Natural killer cell (primary cell): Measurements from ENCODE around the gene TMEM232. TPM values are rescaled to one million over a fixed set of nuclear protein-coding genes. Genes with fewer than 3 reads are reported as not detected.

Experiments used
- ATAC-seq, 3 donors: fragments of 150-1000 bp in 2 of 3; fragments of 200-7000 bp in 1 of 3; cut with Tn5 transposase; 1 replicate in 1 of 3; 2 replicates in 2 of 3; pipeline ENCODE4 v1.10.0; 2021; ENCODE audit warnings: mild to moderate bottlenecking in 2 of 3, moderate library complexity in 2 of 3
- DNase-seq, 2 donors: peaks; one replicate each; pipeline versions ENCODE4 v3.0.0 to v3.0.0-alpha.2; 2013 to 2021; ENCODE audit warnings: mixed read lengths in 1 of 2
- H3K27ac ChIP-seq: one replicate; pipeline ENCODE4 v1.5.1; 2013; ENCODE audit warnings: mild to moderate bottlenecking, low read length
- H3K27me3 ChIP-seq: one replicate; pipeline ENCODE4 v1.6.1; 2013; ENCODE audit warnings: low read length; ENCODE audit not compliant: control insufficient read depth, insufficient read depth
- H3K36me3 ChIP-seq: one replicate; pipeline ENCODE4 v1.6.1; 2013; ENCODE audit warnings: low read length; ENCODE audit not compliant: control insufficient read depth, insufficient read depth
- H3K4me1 ChIP-seq: one replicate; pipeline ENCODE4 v1.6.1; 2013; ENCODE audit warnings: low read length; ENCODE audit not compliant: control insufficient read depth, insufficient read depth
- H3K4me3 ChIP-seq: one replicate; pipeline ENCODE4 v1.5.1; 2013; ENCODE audit warnings: low read length
- H3K9me3 ChIP-seq: one replicate; pipeline ENCODE4 v1.6.1; 2013; ENCODE audit warnings: low read length; ENCODE audit not compliant: control insufficient read depth, insufficient read depth
- H3K27ac Mint-ChIP-seq, 2 donors: one replicate each; pipeline ENCODE4 v1.8.0; 2022; ENCODE audit warnings: mild to moderate bottlenecking in 2 of 2, mixed read lengths in 2 of 2, moderate library complexity in 1 of 2
- H3K27me3 Mint-ChIP-seq, 2 donors: one replicate each; pipeline ENCODE4 v1.8.0; 2022; ENCODE audit warnings: low read depth in 2 of 2, mixed read lengths in 2 of 2
- H3K36me3 Mint-ChIP-seq: one replicate; pipeline ENCODE4 v1.8.0; 2022; ENCODE audit warnings: mixed read lengths
- H3K4me1 Mint-ChIP-seq, 2 donors: one replicate each; pipeline ENCODE4 v1.8.0; 2022; ENCODE audit warnings: mixed read lengths in 2 of 2
- H3K4me3 Mint-ChIP-seq: one replicate; pipeline ENCODE4 v1.8.0; 2022; ENCODE audit warnings: mild to moderate bottlenecking, moderate library complexity, mixed read lengths
- H3K9me3 Mint-ChIP-seq, 2 donors: one replicate each; pipeline ENCODE4 v1.8.0; 2022; ENCODE audit warnings: mixed read lengths in 2 of 2
- CTCF ChIP-seq: fragments of 200-600 bp; IDR thresholded peaks from one replicate; pipeline ENCODE4 v1.8.0; 2022; ENCODE audit warnings: antibody characterized with exemption
- WGBS: methylation state at CpG from one replicate; pipeline ENCODE4 v1.1.7; 2013; ENCODE audit warnings: missing lambda C conversion rate; ENCODE audit not compliant: insufficient coverage; 5-methylcytosine and 5-hydroxymethylcytosine counted together
- intact Hi-C: fragments of 100-400 bp; cut with micrococcal nuclease; formaldehyde crosslinking; loops from one replicate; pipeline ENCODE4 v1.14.2; 2022
- total RNA-seq, 4 donors: library from RNA; stranded (reverse); fragments of 120-200 nt in 1 of 4; gene quantifications; one replicate each; pipeline versions ENCODE4 v1.2.3 to v1.2.4, GENCODE V29; 2013 to 2022

The TMEM232 gene
- total RNA-seq, 3 donors from 2014 or later (not counting 1 experiment from before 2014, with no cell fraction given), result 0.45 to 3.0 (median 0.66) TPM

GRCh38 chr5:110507972-110508371 lies 218.5 kb downstream of the TMEM232 start:
- no peak for DNase-seq
- no peak for ATAC-seq
- H3K36me3 Mint-ChIP-seq, result no peaks in the 10 kb centered on the region
- no peaks in the 10 kb centered on the region for H3K4me1 Mint-ChIP-seq
- peaks cover 12 to 16% of the 10 kb centered on the region in 2 donors for H3K9me3 Mint-ChIP-seq
- H3K27ac Mint-ChIP-seq, result no peak overlapping the region
- H3K36me3 ChIP-seq, result no peaks in the 10 kb centered on the region
- H3K27ac ChIP-seq, result no peak overlapping the region
- H3K27me3 ChIP-seq, result no peaks in the 10 kb centered on the region
- WGBS, result 73% methylated on average over 1 of the region's 2 CpGs
- no peak overlapping the region for H3K4me3 Mint-ChIP-seq
- H3K27me3 Mint-ChIP-seq, result no peaks in the 10 kb centered on the region
- no peak overlapping the region for H3K4me3 ChIP-seq
- H3K4me1 ChIP-seq, result no peaks in the 10 kb centered on the region
- intact Hi-C loops, result no loop called here
- TF ChIP-seq CTCF, result no peak
- no peaks in the 10 kb centered on the region for H3K9me3 ChIP-seq

GRCh38 chr5:110506378-110506777 lies 220.1 kb downstream of the TMEM232 start:
- Histone ChIP-seq H3K4me3 (no peak overlapping the region), H3K27me3 (no peaks in the 10 kb centered on the region), H3K36me3 (no peaks in the 10 kb centered on the region), H3K27ac (no peak overlapping the region), H3K9me3 (no peaks in the 10 kb centered on the region), H3K4me1 (no peaks in the 10 kb centered on the region)
- H3K4me1 Mint-ChIP-seq, result no peaks in the 10 kb centered on the region
- no peaks in the 10 kb centered on the region for H3K27me3 Mint-ChIP-seq
- no peaks in the 10 kb centered on the region for H3K36me3 Mint-ChIP-seq
- intact Hi-C loops, result no loop called here
- H3K9me3 Mint-ChIP-seq, result peaks cover 10 to 16% of the 10 kb centered on the region in 2 donors
- TF ChIP-seq CTCF, result no peak
- no peak overlapping the region for H3K4me3 Mint-ChIP-seq
- ATAC-seq (no peak), DNase-seq (no peak)
- H3K27ac Mint-ChIP-seq, result no peak overlapping the region

- no peak for ATAC-seq
- no peaks in the 10 kb centered on the region for H3K27me3 Mint-ChIP-seq
- 83% methylated on average over 3 of the region's 4 CpGs for WGBS
Observed at GRCh38 chr5:110496276-110496675, 230.2 kb downstream of the TMEM232 start.

More at GRCh38 chr5:110496276-110496675, 230.2 kb downstream of the TMEM232 start:
- no peaks in the 10 kb centered on the region for H3K36me3 ChIP-seq
- Mint-ChIP-seq H3K4me3 (no peak overlapping the region), H3K27ac (no peak overlapping the region), H3K4me1 (no peaks in the 10 kb centered on the region), H3K36me3 (no peaks in the 10 kb centered on the region), H3K9me3 (peaks cover 2% of the 10 kb centered on the region in 2 donors)
- H3K4me3 ChIP-seq, result no peak overlapping the region
- no peak overlapping the region for H3K27ac ChIP-seq
- no peak for TF ChIP-seq CTCF
- H3K27me3 ChIP-seq, result no peaks in the 10 kb centered on the region
- H3K4me1 ChIP-seq, result no peaks in the 10 kb centered on the region
- DNase-seq, result no peak
- intact Hi-C loops, result no loop called here
- H3K9me3 ChIP-seq, result no peaks in the 10 kb centered on the region
